ENCODE measurements around the gene ROBO3.

ROBO3 gene

DNA sequence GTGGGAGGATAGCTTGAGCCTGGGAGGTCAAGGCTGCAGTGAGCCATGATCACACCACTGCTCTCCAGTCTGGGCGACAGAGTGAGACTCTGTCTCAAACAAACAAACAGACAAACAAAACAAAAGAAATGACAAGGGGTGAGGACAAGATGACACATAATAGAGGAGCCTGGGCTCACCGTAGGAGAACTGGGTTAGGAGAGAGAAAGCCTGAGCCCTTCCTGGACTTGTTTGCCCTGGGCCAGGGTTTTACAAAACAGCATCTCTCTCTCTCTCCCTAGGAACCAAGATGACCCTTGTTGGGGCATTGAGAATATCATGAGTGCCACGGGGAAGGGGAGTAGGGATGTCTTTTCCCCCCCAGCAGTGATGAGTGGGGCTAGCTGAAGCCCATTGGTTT lies 15.7 kb downstream of the ROBO3 start:
- Histone ChIP-seq H3K4me3 (no peak overlapping the region), H3K9me3 (replicated peaks in 1 of 11) (no peaks in the 10 kb centered on the region), H3K27me3 (peaks cover 0 to 1% (median 0%) of the 10 kb centered on the region in 11 experiments; a peak in 4 of 22 replicates), H3K27ac (no peak overlapping the region), H3K9ac (no peak overlapping the region), H3K4me2 (peak overlapping the region in 3 of 11 experiments; percentile 71 to 98 (median 83); a peak in 2 of 22 replicates), H4K20me1 (no peaks in the 10 kb centered on the region), H3K4me1 (peaks cover 36 to 69% (median 60%) of the 10 kb centered on the region in 10 experiments), H3K36me3 (no peaks in the 10 kb centered on the region)
- no peak for TF ChIP-seq Cebpa-rat (IDR thresholded peaks at IDR 0.05)

DNA sequence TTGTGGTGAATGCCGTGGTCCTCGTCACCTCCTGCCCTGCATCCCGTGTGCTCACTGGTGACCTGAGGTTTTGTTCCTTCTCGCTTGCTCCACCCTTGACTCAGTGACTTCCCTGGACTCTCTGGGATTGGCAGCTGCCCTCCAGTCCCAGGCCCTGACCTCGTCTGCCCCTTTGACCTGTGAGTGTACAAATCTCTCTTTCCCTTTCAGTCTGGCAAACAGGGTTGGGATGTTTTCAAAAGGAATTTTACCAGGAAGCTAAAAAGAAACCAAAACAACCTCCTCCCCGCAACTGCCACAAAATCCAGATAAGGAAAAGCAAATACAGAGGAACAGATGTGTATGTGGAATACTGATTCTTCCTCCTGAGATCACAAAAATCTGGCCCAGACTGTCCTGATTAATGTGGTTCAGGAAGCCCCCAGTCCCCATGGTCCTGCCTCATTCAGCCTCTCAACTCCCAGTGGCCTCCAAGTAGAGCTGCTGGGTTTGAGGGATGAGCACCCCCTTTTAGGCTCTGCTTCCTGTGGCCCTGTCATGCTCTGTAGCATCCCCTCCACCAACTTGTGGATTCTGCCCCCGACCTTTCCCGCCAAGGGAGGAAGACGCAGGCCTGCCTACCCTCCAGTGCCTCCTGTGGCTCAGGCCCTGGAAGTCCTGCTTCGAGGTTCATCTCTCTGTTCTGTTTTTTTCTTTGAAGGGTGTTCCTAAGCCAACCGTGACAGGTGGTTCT lies 17.3 kb downstream of the ROBO3 start:
- no peak overlapping the region; a peak in 1 of 20 replicates for H3K4me3 ChIP-seq
- no peaks in the 10 kb centered on the region for H3K36me3 ChIP-seq
- H4K20me1 ChIP-seq: no peaks in the 10 kb centered on the region
- H3K9ac ChIP-seq: peak overlapping the region in 3 of 11 experiments; percentile 20 to 21 (median 20); a peak in 4 of 22 replicates
- no peak for TF ChIP-seq Cebpa-rat (IDR thresholded peaks at IDR 0.05)
- H3K27ac ChIP-seq: peak overlapping the region in 5 of 11 experiments; percentile 19 to 38 (median 25); a peak in 7 of 22 replicates
- H3K4me1 ChIP-seq: peaks cover 28 to 58% (median 50%) of the 10 kb centered on the region in 10 experiments
- H3K9me3 ChIP-seq (replicated peaks in 1 of 11): no peaks in the 10 kb centered on the region
- peak overlapping the region; percentile 60 to 83 (median 74) for H3K4me2 ChIP-seq
- no peaks in the 10 kb centered on the region for H3K27me3 ChIP-seq

DNA sequence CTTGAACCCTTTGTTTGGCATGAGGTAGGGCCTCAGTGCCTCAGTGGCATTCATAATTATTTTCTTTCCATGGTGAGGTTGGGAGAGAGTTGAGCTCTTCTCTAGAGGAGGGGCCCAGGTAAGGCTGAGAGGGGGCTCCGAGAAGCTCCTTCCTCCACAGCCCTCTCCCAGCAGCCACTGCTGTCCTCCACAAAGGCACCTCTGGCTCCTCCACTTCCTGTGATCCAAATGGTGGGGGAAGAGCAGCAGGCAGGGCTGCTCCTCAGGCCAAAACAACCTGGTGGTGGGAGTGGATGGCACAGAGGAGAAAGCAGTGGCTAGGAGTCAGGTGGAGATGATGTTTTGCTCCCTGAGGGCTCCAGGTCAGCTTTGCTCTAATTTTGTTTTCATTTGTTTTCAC lies 19.1 kb downstream of the ROBO3 start:
- peak overlapping the region in 3 of 11 experiments; percentile 8 to 83 (median 80); a peak in 2 of 22 replicates for H3K4me2 ChIP-seq

DNA sequence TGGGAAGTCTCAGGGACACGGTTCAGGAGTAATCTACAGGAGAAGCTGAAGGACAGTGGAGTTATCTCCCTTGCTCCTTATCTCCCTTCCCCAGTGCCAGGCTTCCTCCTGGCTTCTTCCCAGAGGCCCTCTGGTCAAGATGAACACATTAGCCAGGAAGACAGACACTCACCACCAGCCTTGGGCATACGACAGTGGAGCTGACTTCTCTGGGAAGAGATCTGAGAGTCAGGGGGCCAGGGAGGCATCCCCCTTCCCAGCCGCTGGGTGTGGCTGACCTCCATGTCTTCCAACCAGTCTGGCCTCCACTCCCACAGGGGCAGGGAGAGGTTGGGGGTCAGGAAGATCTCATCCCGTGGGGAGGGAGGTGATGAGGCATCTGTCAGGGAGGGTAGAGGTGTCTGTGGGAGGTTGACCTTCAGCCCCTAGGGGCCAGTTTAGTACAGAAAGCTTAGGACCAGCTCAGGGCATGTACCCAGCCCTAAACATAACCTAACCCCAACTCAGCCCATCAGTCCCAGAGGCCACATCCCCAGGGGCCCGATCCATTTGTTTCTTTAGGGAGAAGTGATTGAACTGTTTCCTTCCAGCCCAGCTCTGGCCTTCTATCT lies 19.7 kb downstream of the ROBO3 start:
- H3K9me3 ChIP-seq (replicated peaks in 1 of 11): no peaks in the 10 kb centered on the region

More for the DNA sequence above, 19.1 kb downstream of the ROBO3 start:
- Histone ChIP-seq H3K4me1 (peaks cover 31 to 46% (median 38%) of the 10 kb centered on the region in 10 experiments), H4K20me1 (no peaks in the 10 kb centered on the region), H3K36me3 (no peaks in the 10 kb centered on the region), H3K27ac (no peak overlapping the region), H3K9me3 (replicated peaks in 1 of 11) (no peaks in the 10 kb centered on the region), H3K27me3 (no peaks in the 10 kb centered on the region), H3K9ac (no peak overlapping the region), H3K4me3 (no peak overlapping the region)
- no peak for TF ChIP-seq Cebpa-rat (IDR thresholded peaks at IDR 0.05)

DNA sequence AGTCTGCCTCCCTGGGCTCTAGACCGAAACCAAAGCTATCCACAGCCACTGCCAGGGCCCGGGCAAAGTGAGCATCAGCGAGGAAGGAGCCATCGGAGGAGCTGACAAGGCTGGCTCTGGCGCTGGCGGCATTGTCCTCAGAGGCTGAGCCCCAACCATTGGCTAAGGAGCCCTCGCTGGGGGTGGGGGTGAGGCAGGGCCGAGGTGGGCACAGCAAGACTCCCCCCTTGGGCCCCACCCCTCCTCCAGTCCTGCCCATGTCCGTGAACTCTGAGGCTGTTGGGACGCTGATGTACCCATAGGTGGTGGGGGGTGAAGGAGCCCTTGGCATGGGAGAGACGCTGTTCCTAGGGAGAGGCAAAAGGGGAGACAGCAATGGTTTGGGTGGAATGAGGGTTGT lies 21.2 kb downstream of the ROBO3 start:
- Histone ChIP-seq H3K27ac (no peak overlapping the region), H3K4me1 (peaks cover 19 to 40% (median 33%) of the 10 kb centered on the region in 10 experiments), H3K4me2 (no peak overlapping the region), H3K27me3 (no peaks in the 10 kb centered on the region), H3K36me3 (no peaks in the 10 kb centered on the region), H3K4me3 (no peak overlapping the region), H3K9ac (no peak overlapping the region), H4K20me1 (peaks cover 0 to 4% (median 0%) of the 10 kb centered on the region in 11 experiments; a peak in 1 of 22 replicates), H3K9me3 (replicated peaks in 1 of 11) (no peaks in the 10 kb centered on the region)
- TF ChIP-seq Cebpa-rat (IDR thresholded peaks at IDR 0.05): no peak

More for the DNA sequence above, 19.7 kb downstream of the ROBO3 start:
- Histone ChIP-seq H3K4me2 (0 out of 22 replicates have a peak overlapping the region, but pooled peaks of 1 of the 11 experiments have one; percentile 8), H3K9ac (no peak overlapping the region), H3K27me3 (no peaks in the 10 kb centered on the region), H3K27ac (no peak overlapping the region), H4K20me1 (peaks cover 0 to 4% (median 0%) of the 10 kb centered on the region in 11 experiments; a peak in 1 of 22 replicates), H3K36me3 (no peaks in the 10 kb centered on the region), H3K4me1 (peaks cover 25 to 46% (median 34%) of the 10 kb centered on the region in 10 experiments), H3K4me3 (no peak overlapping the region)
- TF ChIP-seq Cebpa-rat (IDR thresholded peaks at IDR 0.05): no peak

DNA sequence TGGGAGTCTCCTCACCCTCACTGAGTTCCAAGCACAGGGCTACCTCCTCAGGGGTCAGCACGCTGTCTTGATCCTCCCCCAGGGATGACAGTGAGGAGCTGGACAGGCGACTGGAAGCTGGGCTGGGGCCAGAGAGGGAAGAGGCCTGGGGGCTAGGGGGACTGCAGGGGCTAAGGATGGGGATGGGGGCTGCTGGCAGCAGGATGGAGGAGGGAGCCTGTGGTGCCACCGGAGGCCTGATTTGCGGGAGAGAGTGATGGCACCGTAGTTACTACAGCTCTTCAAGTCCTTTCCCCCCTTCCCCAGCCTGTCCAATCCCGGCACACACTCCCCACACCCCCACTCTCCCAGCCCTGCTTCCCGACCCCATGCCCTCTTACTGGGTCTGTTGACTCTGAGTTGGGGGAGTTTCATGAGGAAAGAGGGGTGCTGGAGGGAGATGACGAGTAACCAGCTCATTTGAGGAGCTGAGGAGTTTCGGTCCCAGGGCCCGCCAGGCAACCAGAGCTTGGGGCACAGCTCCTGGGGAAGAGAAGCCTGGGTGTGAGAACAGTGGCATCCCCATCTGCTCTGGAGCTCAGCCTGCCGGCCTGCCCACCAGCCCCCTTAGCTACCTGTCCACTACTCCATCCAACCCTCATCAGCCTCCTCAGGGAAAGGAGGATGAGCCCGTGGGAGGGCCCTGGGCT lies 21.9 kb downstream of the ROBO3 start:
- no peaks in the 10 kb centered on the region for H3K36me3 ChIP-seq
- peaks cover 17 to 44% (median 30%) of the 10 kb centered on the region in 10 experiments for H3K4me1 ChIP-seq
- no peak for TF ChIP-seq Cebpa-rat (IDR thresholded peaks at IDR 0.05)
- H3K27ac ChIP-seq: no peak overlapping the region
- no peaks in the 10 kb centered on the region for H3K9me3 ChIP-seq (replicated peaks in 1 of 11)
- H4K20me1 ChIP-seq: peaks cover 0 to 4% (median 0%) of the 10 kb centered on the region in 11 experiments; a peak in 1 of 22 replicates
- no peak overlapping the region for H3K4me2 ChIP-seq
- no peak overlapping the region for H3K9ac ChIP-seq
- H3K4me3 ChIP-seq: no peak overlapping the region
- H3K27me3 ChIP-seq: no peaks in the 10 kb centered on the region

DNA sequence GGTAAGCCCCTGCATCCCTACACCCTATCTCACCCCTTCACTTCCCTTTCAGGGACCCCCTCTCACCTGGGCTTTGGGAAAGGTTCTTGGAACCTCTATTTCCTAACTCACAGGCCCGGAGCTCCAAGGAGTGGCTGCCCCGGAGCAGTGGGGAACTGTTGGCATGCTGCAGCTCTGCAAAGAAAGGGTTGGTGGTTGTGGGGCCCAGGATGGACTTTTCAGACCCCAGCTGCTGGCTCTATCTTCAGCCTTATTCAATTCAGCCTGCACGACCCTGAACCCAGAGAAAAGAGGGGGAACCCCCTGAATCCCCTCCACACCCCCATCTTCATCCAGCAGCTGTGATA lies 22.4 kb downstream of the ROBO3 start:
- Histone ChIP-seq H4K20me1 (peaks cover 0 to 4% (median 0%) of the 10 kb centered on the region in 11 experiments; a peak in 1 of 22 replicates), H3K27me3 (no peaks in the 10 kb centered on the region), H3K4me1 (peaks cover 12 to 38% (median 25%) of the 10 kb centered on the region in 10 experiments), H3K9me3 (replicated peaks in 1 of 11) (no peaks in the 10 kb centered on the region), H3K4me3 (no peak overlapping the region), H3K4me2 (no peak overlapping the region), H3K9ac (no peak overlapping the region), H3K27ac (no peak overlapping the region), H3K36me3 (no peaks in the 10 kb centered on the region)
- no peak for TF ChIP-seq Cebpa-rat (IDR thresholded peaks at IDR 0.05)

DNA sequence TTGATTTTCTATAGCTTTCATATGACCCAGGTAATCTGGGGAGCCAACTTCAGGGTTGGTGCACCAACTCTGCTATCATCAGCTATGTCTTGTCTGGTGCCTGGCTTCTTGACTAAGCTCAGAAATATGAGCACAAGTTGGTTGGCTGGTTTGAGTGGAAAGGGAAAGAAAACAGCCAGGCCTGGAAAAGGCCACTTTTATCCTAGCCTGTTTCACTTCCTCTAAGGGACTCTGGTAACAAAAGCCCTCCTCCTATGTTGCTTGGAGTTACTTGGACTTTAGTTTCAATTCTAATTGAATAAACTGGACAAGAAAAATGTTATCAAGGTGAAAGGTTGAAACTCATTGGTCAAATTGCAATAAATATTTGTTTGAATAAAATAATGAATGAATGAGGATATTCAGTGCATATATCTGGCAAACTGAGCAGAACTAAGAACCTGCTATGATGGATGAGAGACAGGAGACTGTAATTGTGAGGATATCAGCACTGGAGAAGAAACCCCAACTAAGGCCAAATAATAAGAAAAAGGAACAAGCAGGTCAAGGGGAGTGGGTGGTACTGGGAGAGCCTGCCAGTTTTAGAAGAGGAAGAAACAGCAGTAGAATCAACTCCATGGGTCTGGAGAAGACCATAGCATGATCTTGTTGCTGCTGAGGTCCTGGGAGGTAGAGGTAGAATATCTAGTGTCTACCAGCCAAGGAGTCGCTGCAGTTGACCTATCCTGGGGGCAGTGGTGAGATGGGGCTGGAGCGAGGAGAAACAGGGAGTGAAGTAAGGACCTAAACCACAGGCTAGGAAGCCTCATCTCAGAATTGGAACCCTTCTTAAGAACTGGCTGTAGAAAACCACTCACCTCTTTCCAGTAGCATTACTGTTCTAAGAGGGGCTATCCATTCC lies 24.2 kb downstream of the ROBO3 start:
- Histone ChIP-seq H4K20me1 (peaks cover 0 to 4% (median 0%) of the 10 kb centered on the region in 11 experiments; a peak in 1 of 22 replicates), H3K4me1 (peaks cover 0 to 37% (median 11%) of the 10 kb centered on the region in 10 experiments; a peak in 11 of 20 replicates), H3K4me2 (peak overlapping the region in 7 of 11 experiments; percentile 4 to 88 (median 55); a peak in 10 of 22 replicates), H3K9ac (no peak overlapping the region), H3K27ac (peak overlapping the region in 2 of 11 experiments; percentile 19 to 21; a peak in 2 of 22 replicates), H3K27me3 (no peaks in the 10 kb centered on the region), H3K4me3 (no peak overlapping the region), H3K9me3 (replicated peaks in 1 of 11) (no peaks in the 10 kb centered on the region), H3K36me3 (no peaks in the 10 kb centered on the region)
- no peak for TF ChIP-seq Cebpa-rat (IDR thresholded peaks at IDR 0.05)
